Fibroblast of peridontal ligament (primary cell): ENCODE results near the gene BCL6B.
A peak's percentile ranks its signal among the peaks of the same experiment; 100 is the strongest.

Experiments
- DNase-seq: peaks from one replicate; pipeline ENCODE4 v3.0.0-alpha.2; 2010; ENCODE audit errors: extremely low read depth

The BCL6B gene

DNA sequence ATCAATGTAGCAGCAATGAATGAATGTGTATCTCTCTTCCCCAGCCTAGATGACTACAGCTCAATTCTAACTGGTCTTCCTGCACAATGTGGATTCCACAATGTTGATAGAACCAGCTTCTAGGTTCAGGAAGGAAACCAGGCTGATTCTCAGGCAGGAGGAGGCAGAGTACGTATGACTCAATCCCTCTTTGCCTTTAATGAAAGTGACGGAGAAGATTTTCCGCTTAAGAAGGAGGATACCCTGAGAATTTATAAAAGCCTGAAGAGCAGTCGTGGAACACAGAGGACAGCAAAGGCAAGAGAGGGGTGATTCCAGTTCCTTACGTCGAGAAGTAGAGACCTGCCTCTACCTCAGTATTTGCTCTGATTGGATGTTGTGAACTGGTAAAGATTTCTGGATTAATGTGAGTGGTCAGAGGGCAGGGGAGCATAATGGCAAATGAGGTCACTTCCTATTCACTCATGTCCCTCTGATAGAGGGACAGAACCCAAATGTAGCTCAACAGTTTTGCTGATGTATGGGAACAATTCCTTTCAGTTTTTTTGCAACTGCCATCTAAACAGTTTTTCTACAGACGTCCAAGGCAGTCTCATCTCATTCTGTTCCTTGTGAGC lies 36.1 kb downstream of the BCL6B start:
- no peak for DNase-seq

DNA sequence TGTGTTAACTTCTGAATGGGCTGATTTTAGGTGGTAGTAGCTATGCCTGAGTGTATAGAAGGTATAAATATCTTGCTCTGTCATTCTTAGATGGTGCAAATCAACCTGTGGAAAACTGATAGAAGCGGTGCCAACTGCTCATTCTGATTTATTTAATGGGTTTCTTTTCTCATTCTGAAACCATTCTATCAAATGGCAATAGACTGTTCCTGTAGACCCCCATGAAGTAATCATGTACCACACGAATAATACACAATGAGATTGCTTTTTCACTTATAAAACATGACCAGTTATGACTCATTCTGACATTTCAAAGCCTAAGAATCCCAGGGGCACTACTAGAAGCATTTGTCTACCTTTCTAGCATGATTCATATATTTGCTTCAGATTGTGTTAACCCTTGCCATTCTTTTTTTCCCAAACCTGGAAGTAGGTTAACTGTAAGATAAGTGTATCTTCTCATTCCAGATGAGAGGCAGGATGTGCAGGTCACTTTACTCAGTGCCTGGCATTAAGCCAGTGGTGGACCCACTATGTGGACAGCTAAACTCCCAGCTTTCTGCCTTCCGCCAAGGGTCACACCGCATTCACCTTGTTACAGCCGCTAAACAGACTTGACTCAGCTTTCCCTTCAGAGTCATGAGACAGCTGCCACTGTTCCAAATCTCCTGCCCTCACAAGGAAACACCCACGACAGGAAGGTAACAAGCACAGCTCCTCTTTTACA lies 37.5 kb downstream of the BCL6B start:
- peak; percentile 32 for DNase-seq

DNA sequence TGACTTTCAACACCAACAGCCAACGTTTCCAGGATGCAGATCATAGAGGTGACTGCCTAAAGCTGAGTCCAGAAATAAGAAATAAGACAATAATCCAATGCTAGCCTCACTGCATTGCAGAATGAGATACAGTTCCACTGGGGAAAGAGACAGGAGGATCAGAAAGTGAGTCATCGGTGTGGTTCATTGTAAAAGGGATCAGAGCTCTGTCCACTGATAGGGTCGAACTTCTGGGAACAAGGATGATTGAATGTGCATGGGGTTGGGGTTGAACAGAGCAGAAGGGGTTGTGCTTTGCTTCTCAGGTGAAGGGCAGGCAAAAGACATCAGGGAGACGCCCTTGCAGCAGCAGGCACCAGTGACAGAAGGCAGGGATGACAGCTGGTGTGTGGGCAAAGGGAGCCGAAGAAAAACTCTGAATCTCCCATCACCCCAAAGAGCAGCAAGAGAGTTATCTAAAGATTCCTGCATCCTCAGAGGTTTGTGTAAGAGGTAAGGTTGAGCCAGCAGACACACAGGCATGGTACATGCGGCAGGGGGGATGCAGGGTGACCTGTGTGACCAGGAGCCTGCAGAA lies 40.8 kb downstream of the BCL6B start:
- DNase-seq: no peak

DNA sequence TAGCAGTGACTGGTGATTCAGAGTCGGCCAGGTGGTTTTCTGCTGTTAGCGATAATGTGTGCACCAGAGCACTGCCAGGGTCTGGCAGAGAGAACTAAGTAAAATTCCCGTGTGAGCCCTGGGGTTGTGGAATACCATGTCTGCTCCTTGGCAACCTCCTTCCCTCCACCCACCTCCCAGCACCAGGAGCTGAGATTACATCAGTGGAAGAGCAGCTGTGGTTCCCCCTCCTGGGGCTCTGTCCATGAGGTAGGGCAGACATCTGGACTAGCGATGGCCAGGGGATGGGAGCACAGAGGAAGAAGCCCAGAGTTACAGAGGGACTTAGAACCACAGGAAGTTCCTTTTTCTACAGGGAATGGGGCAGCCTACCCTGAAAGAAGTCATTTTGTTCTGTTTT lies 41.4 kb downstream of the BCL6B start:
- no peak for DNase-seq

DNA sequence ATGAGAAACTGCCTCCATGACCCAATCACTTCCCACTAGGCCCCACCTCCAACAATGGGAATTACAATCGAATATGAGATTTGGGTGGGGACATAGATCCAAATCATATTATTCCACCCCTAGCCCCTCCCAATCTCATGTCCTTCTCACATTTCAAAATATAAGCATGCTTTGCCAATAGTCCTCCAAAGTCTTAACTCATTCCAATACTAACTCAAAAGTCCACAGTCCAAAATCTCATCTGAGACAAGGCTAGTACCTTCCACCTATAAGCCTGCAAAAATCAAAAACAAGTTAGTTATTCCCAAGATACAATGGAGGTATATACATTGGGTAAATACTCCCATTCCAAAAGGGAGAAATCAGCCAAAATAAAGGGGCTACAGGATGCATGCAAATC lies 44.3 kb downstream of the BCL6B start:
- DNase-seq: no peak

DNA sequence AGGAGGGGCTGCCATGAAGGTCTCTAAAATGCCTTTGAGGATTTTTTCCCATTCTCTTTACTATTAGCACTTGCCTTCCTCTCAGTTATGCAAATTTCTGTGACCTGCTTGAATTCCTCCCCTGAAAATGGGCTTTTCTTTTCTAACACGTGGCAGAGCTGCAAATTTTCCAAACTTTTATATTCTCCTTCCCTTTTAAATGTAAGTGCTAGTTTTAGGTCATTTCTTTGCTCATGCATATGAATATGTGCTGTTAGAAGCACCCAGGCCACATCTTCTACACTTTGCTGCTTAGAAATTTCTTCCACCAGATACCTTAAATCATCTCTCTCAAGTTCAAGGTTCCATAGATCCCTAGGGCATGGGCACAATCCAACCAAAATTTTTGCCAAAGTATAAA lies 45.4 kb downstream of the BCL6B start:
- DNase-seq: no peak

DNA sequence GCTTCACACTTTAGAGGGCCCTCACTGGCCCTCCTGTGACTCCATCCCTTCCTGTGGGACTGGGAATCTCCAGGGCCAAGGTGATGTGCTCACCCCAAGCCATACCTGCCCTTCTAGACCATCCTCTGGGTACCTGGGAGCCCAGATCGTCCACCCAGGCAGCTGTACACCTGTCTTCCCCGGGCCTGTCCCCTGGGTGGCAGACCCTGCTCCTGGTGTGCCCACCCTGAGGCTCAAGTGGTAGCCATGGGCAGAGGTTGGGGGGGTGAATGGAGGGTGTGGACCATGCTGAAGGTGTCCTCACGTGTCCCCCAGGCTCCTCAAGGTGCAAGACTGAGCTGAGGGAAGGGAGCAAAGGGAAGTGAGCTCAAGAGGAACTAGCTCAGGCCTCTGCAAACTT lies 47.9 kb downstream of the BCL6B start:
- no peak for DNase-seq

DNA sequence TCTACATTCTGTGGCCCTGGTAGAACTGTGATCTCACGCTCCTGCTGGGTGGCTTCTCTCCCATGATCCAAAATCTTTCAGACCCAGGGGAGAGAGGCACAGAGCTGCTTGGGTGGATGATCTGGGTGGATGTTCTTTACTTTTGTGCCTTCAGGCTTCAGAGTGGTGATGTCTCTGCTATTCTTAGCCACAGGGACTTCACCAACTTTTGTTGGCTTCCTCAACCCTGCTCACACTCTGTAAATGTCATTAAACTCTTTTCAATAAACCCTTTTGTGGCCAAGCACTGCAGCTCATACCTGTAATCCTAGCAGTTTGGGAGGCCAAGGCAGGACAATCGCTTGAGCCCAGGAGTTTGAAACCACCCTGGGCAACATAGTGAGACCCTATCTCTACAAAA lies 49.6 kb downstream of the BCL6B start:
- DNase-seq: no peak

DNA sequence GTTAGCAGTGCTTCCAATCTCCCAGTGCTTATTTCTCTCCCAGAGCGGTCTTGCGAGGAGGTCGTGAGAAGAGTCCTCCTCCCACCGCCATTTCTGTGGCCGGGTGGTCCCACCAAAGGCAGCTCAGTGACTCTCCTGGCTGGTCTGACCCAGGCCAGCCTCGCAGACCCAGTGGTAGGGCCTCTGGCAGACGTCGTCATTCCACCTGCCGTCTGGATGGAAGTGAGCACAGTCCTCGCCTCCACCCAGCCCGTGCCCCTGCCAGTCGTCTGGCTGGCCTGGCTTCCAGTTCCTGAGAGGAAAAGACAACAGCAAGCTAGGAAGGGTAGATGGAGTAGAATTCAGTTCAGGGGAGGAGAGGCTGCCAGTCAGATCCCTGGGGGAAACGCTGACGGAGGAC lies 52.1 kb downstream of the BCL6B start:
- DNase-seq: no peak

DNA sequence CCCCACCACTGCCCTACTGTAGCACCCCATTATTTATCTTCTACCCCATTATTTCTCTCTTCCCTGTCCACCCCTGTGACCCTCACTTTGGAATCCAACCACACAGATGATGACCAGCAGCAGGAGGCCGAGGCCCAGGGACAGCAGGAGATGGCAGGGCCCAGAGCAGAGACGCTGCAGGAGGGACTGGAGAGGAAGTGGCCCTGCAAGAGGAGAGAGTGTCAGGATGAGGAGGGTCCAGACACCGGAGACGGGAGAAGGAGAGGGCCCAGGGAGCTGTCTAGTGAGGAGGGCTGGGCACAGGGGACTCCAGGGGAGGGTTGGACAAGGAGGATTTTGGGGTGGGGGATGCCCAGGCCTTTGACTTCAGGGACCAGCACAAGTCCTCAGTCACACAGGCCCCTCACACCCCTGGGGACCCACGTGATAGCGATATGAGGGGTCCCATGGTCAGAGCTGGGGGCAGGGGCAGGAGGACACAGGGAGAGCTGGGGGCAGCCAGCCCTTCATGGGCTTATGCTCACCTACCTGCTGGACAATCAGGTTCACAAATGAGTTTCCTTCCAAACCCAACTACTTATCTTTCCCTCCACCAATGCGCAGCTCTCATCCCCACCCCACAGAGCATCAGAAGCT lies 55.2 kb downstream of the BCL6B start:
- DNase-seq: no peak

DNA sequence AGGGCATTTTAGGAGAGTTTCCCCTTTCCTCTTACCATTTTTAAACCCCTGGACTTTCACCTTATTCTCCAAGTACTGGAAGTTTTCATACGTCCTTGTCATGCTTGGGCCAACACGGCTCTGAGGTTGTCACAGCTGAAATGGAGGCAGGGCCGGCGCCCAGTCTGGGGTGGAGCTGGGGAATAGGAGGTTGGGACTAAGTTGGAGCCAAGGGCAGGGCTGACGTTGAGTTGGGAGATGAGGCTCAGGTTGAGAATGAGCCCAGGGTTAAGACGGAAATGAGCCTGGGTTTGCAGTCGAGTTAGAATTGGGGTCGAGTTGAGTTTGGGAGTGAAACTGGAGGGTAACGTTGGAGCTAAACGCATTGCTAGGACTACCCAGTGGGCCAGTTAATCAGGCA lies 55.9 kb downstream of the BCL6B start:
- DNase-seq: no peak
